Right lobe of liver (tissue), 4 donors: Measurements from ENCODE around the gene ALG9.

ENCODE experiments used
- CTCF ChIP-seq, 4 donors: fragments of 200-600 bp in 3 of 4; fragments of 450-650 bp in 1 of 4; IDR thresholded peaks; one replicate each; pipeline versions ENCODE4 v1.5.1 to v1.8.0; 2016 to 2022; ENCODE audit warnings: antibody characterized with exemption in 4 of 4, mild to moderate bottlenecking in 2 of 4
- POLR2A ChIP-seq: fragments of 450-650 bp; IDR thresholded peaks from one replicate; pipeline ENCODE4 v1.6.1; 2017; ENCODE audit warnings: antibody characterized with exemption, mild to moderate bottlenecking
- donor health status: DM: no; HTN: no; CAD: no.
- donor health status: DM: no; HTN: no; CAD: no.
- donor health status: DM: no; HTN: yes; CAD: no.

- TF ChIP-seq CTCF (IDR thresholded peaks at IDR 0.05) (no peak), POLR2A (no peak)
These were observed 35.7 kb downstream of the ALG9 start for GRCh38 chr11:111835665-111836064.
